ENCODE data around the gene DYRK2.
"Not testable (repeated sequence)": the region's sequence is repeated elsewhere in the genome, so short reads cannot be mapped to it uniquely, and the experiment has no call there.

Gene DYRK2

GRCh38 chr12:67671419-67671818 is 22.9 kb downstream of the DYRK2 start:
- no peak for DNase-seq (ENCODE audit: low read depth)

DNA sequence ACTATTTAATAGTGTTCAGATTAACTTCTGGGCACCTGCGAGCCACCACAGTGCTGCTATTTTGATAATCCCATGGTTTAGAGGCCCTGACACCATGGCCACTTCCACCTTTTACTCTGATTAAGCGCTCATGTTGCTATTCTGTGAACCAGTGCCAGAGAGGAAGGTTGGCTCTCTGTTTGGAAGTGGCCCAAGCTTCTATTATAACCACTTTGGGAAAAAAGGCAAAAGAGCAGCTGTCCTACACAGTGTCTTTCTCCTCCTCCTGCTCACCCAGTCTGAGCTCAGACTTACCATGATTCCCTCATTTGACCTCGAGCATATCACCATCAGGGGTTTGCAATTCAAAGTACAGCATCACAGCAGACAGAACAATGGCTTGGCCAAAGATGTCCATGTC is 23.3 kb downstream of the DYRK2 start:
- no peak for DNase-seq (ENCODE audit: low read depth)

DNA sequence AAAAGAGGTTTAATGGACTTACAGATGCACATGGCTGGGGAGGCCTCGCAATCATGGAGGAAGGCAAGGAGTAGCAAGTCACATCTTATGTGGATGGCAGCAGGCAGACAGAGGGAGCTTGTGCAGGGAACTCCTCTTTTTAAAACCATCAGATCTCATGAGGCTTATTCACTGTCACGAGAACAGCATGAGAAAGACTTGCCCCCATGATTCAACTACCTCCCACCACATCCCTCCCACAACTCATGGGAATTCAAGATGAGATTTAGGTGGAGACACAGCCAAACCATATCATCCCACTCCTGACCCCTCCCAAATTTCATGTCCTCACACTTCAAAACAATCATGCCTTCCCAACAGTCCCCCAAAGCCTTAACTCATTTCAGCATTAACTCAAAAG is 24.0 kb downstream of the DYRK2 start:
- DNase-seq (ENCODE audit: low read depth), result not testable (repeated sequence)

DNA sequence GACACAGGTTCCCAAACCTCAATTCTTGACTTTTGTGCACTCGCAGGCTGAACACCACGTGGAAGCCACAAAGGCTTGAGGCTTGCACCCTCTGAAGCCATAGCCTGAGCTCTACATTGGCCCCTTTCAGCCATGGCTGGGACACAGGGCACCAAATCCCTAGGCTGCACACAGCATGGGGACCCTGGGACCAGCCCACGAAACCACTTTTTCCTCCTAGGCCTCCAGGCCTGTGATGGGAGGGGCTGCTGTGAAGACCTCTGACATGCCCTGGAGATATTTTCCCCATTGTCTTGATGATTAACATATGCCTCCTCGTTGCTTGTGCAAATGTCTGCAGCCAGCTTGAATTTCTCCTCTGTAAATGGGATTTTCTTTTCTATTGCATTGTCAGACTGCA is 25.0 kb downstream of the DYRK2 start:
- DNase-seq (ENCODE audit: low read depth), result not testable (repeated sequence)

DNA sequence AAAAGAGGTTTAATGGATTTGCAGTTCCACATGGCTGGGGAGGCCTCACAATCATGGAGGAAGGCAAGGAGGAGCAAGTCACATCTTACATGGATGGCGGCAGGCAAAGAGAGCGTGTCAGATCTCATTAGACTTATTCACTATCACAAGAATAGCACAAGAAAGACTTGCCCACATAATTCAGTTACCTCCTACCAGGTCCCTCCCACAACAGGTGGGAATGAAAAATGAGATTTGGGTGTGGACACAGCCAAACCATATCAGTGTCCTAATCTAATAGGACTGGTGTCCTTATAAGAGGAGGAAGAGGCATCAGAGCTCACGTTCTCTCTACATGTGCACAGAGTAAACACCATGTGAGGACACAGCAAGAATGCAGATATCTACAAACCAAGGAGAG is 25.9 kb downstream of the DYRK2 start:
- DNase-seq (ENCODE audit: low read depth), result no peak

GRCh38 chr12:67676624-67677023 is 28.1 kb downstream of the DYRK2 start:
- no peak for DNase-seq (ENCODE audit: low read depth)

- no peak for DNase-seq (ENCODE audit: low read depth)
Observed at GRCh38 chr12:67677166-67677565, 28.6 kb downstream of the DYRK2 start.

- peak; percentile 89 for DNase-seq (ENCODE audit: low read depth)
Observed at GRCh38 chr12:67681105-67681778, 32.7 kb downstream of the DYRK2 start.

GRCh38 chr12:67681941-67682620 is 33.5 kb downstream of the DYRK2 start:
- no peak for DNase-seq (ENCODE audit: low read depth)

DNA sequence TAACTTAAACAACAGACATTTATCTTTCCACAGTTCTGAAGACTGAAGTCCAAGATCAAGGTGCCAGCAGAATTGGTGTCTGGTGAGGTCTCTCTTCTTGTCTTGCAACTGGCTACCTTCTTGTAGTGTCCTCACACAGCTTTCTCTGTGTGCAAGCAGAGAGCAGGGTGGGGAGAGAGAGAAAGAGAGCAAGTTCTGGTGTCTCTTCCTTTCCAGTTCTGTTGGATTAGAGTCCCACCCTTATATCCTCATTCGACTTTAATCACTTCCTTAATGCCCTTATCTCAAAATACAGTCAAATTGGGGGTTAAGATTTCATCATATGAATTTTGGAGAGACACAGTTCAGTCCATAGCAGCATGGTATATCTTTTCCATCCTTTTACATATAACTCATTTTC is 40.8 kb downstream of the DYRK2 start:
- no peak for DNase-seq (ENCODE audit: low read depth)

GRCh38 chr12:67690656-67691055 is 42.1 kb downstream of the DYRK2 start:
- DNase-seq (ENCODE audit: low read depth), result no peak

DNA sequence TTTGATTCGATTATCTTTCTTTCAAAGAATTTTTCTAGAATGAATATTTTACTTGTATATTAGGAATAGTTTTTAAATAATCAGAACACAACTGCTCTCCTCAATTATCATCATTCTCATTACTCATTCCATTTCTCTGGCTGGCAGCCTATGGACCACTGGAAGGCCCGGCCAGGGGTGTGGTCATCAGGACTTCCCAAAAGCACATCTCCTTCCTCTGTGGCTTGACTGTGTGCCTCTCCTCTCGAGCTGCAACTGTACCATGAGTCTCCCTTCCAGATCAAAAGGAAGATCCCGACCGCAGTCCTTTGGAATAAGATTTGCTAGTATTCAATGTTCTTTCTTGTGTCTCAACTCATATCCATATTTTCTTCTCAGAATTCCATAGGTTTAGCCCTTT is 42.7 kb downstream of the DYRK2 start:
- DNase-seq (ENCODE audit: low read depth), result no peak

GRCh38 chr12:67692135-67692534 is 43.6 kb downstream of the DYRK2 start:
- DNase-seq (ENCODE audit: low read depth), result no peak

DNA sequence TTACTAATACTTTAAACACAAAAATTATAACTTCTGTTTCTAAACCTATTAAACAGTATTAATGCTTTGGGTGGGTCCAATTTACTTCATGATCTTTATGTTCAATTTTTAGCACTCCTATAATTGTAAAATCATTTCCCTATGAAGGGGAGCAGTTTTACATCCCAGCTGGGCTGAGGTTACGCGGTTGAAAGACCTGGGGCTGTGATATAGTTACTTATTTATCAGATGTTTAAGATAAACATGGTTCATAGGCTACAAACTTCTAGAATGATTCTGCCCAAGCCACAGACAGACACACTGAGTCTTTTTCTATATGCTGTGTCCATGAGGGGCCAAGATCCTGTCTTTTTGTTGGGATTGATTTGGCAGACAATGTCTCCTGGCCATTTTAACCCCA is 44.4 kb downstream of the DYRK2 start:
- DNase-seq (ENCODE audit: low read depth), result no peak

GRCh38 chr12:67693894-67694293 is 45.3 kb downstream of the DYRK2 start:
- DNase-seq (ENCODE audit: low read depth), result no peak

DNA sequence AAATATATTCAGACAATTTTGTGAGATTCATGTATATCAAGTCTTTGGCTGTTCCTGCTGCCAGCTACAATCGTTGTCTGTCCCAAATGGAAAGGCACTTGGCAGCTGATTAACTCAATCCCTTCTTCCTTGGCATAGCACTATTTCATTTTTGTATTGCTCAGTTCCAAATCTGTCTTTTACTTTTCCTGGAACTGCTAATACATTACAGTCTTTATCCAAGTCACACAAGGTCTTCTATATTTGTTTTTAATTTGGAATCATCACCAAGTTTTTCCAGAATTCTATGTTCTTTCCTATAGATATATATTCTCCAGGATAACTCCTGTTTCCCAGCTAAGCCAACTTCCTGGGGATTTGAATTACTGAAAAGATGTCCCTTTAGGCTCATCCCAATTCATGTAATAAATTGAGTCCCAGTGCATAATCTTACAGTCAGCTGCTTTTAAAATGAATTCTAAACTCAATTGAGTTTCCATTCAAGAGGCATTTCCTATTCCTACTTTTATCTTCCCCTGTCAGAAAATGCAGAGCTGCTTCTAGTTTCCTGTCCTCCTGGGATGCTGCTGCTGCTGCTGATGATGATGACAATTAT is 45.9 kb downstream of the DYRK2 start:
- DNase-seq (ENCODE audit: low read depth), result no peak

- DNase-seq (ENCODE audit: low read depth), result no peak
Observed at GRCh38 chr12:67695974-67696373, 47.4 kb downstream of the DYRK2 start.

DNA sequence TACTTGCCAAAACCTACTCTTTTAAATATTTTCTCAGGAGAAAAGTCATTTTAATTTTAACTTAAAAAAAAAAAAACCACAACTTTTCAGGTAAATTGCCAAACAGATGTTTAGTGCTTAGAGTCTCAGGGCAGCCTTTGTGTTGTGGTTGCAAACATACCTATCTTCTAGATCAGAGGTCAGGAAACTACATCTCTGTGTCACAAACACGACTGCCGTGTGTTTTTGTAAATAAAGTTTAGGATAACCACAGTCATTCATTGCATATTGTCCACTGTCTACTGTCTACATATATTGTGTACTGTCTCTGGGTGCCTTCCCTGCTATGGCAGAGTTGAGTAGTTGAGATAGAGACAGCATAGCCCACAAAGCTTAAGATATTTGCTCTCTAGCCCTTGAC is 48.9 kb downstream of the DYRK2 start:
- no peak for DNase-seq (ENCODE audit: low read depth)

GRCh38 chr12:67697967-67698366 is 49.4 kb downstream of the DYRK2 start:
- DNase-seq (ENCODE audit: low read depth), result no peak

DNA sequence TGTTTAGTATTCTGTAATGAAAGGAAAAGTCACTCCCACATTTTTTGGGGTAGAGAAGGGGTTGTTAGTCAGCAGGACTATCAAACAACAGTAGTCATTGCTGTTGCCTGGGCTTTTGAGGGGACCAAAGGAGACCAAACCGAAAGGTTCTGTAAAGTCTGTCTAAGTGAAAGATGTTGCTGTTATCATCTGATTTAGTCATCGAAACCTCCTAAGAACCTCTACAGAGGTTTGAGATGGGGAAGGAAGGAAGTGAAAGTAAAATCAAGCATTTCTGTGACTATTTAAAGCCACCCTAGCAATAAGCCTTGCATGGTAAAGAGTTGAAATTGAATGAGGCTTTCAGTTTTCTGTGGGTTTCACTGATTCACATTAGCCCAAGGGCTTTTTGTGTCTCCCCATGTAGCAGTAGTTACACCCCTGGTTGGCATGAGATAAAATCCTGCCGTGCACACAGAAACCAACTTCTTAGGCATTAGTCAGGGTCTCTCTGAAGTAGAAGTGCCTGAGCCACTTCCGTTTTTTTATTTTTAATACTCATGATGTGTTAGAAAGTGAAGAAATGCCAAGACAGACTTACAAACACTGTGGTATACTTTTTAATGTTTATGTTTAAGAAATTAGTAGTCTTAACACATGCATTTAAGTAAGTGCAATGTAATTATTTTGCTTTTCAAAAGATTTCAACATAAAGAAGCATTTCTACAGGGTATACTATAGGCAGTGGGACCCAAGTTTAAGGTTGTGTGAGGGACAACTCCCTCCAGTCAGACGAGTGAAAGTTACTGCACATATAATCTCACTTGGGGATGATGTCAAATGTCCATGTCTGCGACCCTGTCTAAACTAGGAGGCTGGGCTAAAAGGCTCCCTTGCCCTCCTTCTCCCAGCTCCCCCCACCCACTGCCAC is 50.4 kb downstream of the DYRK2 start:
- DNase-seq (ENCODE audit: low read depth), result no peak

DNA sequence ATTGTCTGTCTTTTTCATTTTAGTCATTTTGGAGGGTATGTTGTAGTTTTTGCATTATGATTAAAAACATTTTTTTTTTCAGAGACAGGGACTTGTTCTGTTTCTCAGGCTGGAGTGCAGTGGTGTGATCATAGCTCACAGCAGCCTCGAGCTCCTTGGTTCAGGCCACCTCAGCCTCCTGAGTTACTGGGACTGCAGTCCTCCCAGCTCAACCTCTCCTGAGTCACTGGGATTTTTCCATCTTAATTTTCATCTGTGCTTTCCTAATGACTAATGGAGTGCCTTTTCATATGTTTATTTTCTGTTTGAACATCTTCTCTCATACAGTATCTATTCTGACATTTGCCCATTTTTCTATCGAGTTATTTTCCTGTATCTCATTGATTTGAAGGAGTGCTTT is 52.6 kb downstream of the DYRK2 start:
- no peak for DNase-seq (ENCODE audit: low read depth)

GRCh38 chr12:67702136-67702535 is 53.6 kb downstream of the DYRK2 start:
- no peak for DNase-seq (ENCODE audit: low read depth)

DNA sequence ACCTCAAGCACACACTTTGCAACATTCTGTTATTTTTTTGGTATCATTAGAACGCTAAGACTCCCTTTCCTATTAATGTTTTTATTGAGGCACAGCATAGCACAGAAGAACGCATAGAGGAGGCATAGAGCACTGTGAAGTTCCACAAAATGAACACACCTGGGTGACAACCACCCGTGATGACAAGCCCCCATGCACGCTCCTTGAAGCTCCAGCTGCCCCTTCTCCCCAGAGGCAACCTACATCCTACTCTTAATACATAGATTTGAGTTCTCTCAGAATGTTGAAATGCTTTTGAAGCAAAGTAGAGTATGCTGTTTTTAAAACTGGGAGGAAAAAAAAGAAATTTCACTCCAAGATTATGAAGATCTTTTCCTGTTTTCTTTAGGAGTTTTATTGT is 55.5 kb downstream of the DYRK2 start:
- DNase-seq (ENCODE audit: low read depth), result no peak
